ENCODE measurements around the gene DNAJC24.

DNAJC24 gene

GRCh38 chr11:31421820-31422219 lies 52.2 kb downstream of the DNAJC24 start:
- TF ChIP-seq, protein P1, sequence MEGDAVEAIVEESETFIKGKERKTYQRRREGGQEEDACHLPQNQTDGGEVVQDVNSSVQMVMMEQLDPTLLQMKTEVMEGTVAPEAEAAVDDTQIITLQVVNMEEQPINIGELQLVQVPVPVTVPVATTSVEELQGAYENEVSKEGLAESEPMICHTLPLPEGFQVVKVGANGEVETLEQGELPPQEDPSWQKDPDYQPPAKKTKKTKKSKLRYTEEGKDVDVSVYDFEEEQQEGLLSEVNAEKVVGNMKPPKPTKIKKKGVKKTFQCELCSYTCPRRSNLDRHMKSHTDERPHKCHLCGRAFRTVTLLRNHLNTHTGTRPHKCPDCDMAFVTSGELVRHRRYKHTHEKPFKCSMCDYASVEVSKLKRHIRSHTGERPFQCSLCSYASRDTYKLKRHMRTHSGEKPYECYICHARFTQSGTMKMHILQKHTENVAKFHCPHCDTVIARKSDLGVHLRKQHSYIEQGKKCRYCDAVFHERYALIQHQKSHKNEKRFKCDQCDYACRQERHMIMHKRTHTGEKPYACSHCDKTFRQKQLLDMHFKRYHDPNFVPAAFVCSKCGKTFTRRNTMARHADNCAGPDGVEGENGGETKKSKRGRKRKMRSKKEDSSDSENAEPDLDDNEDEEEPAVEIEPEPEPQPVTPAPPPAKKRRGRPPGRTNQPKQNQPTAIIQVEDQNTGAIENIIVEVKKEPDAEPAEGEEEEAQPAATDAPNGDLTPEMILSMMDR (IDR thresholded peaks at IDR 0.05; ENCODE audit: low read depth, low read length), result no peak
- H3K4me3 ChIP-seq (replicated peaks in 1 of 2; ENCODE audit: low read depth in 2 of 2, low read length in 2 of 2), result no peak overlapping the region
- no peak for DNase-seq (ENCODE audit: low read depth in 2 of 2)

GRCh38 chr11:31422703-31423102 lies 53.0 kb downstream of the DNAJC24 start:
- DNase-seq (ENCODE audit: low read depth in 2 of 2), result no peak
- H3K4me3 ChIP-seq (replicated peaks in 1 of 2; ENCODE audit: low read depth in 2 of 2, low read length in 2 of 2), result no peak overlapping the region
- TF ChIP-seq, protein P1 (IDR thresholded peaks at IDR 0.05; ENCODE audit: low read depth, low read length), result no peak

GRCh38 chr11:31424652-31425051 lies 55.0 kb downstream of the DNAJC24 start:
- TF ChIP-seq, protein P1 (IDR thresholded peaks at IDR 0.05; ENCODE audit: low read depth, low read length), result no peak
- no peak for DNase-seq (ENCODE audit: low read depth in 2 of 2)
- no peak overlapping the region for H3K4me3 ChIP-seq (replicated peaks in 1 of 2; ENCODE audit: low read depth in 2 of 2, low read length in 2 of 2)

DNA sequence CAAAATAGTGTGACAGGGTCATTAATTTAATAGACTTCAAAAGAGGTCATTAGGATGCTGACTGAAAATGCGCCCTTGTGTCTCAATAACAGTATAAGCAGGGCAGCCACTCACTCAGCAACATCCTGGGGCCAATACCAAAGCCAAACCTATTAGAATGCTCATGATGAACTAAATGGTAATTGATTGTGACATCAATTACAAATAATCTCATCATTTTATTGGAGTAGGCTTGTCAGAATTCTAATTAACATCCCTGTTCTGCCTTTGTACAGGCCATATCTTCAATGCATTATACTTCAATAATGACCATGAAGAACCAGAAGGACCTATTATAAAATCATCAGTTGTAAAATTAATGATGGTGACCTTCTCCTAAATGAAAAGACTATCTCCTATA lies 64.2 kb downstream of the DNAJC24 start:
- DNase-seq (ENCODE audit: low read depth in 2 of 2), result no peak
- TF ChIP-seq, protein P1 (IDR thresholded peaks at IDR 0.05; ENCODE audit: low read depth, low read length), result no peak
- H3K4me3 ChIP-seq (replicated peaks in 1 of 2; ENCODE audit: low read depth in 2 of 2, low read length in 2 of 2), result no peak overlapping the region

DNA sequence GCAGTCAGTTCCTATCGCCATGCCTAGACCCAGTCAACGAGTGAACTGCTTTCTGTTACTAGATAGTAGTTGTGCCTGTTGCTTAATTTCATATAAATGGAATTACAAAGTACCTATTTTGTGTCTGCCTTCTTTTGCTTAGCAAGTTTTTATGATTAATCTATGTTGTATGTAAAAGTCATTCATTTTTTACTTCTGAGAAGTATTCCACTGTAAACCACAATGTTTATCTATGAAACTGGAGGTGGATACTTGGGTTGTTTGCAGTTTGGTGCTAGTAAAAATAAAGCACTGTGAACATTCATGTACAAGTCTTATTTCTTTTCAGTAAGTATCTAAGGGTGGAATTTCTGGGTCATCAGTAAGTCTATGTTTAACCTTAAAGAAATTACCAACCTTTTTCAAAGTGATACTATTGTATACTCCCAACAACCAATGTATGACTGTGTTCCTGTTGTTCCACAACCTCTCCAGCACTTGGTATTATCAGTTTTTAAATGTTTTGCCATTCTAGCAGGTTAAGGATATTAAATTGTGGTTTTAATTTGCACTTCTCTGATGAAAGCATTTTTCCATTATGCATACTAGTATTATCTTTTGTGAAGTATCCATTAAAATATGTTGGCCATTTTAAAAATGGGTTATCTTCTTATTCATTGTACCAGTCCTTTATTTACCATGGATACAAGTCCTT lies 68.2 kb downstream of the DNAJC24 start:
- no peak overlapping the region for H3K4me3 ChIP-seq (replicated peaks in 1 of 2; ENCODE audit: low read depth in 2 of 2, low read length in 2 of 2)
- peak in 1 of 2 donors; percentile 72 for DNase-seq (ENCODE audit: low read depth in 2 of 2)
- TF ChIP-seq, protein P1 (IDR thresholded peaks at IDR 0.05; ENCODE audit: low read depth, low read length), result no peak

DNA sequence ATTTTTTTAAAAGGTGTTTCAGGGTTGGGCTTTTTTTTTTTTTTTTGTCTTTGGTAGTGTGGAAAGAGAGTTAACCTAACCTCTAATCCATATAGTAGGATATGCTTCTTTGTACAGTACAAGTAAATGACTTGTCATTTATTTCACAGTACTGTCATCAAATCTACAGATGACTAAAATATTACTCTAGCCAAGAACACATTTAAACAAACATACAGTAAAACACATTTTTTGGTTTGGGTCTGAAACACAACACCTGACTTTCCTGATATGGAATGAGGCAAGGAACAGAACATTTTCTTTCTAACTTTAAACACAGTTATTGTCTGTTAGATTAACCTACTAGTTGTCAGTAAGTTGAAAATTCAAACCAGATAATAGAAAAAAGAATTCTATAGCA lies 71.6 kb downstream of the DNAJC24 start:
- no peak for DNase-seq (ENCODE audit: low read depth in 2 of 2)
- TF ChIP-seq, protein P1 (IDR thresholded peaks at IDR 0.05; ENCODE audit: low read depth, low read length), result no peak
- H3K4me3 ChIP-seq (replicated peaks in 1 of 2; ENCODE audit: low read depth in 2 of 2, low read length in 2 of 2), result no peak overlapping the region

GRCh38 chr11:31442086-31442485 lies 72.4 kb downstream of the DNAJC24 start:
- no peak overlapping the region for H3K4me3 ChIP-seq (replicated peaks in 1 of 2; ENCODE audit: low read depth in 2 of 2, low read length in 2 of 2)
- no peak for DNase-seq (ENCODE audit: low read depth in 2 of 2)
- TF ChIP-seq, protein P1 (IDR thresholded peaks at IDR 0.05; ENCODE audit: low read depth, low read length), result no peak

All from cardiac fibroblast (primary cell).